ENCODE measurements around the gene EXOC8. TPM values are rescaled to one million over a fixed set of nuclear protein-coding genes. Genes with fewer than 3 reads are reported as not detected.
A peak's percentile ranks its signal among the peaks of the same experiment; 100 is the strongest.

Gene EXOC8
- total and polyA plus RNA-seq, 9 of the 15 experiments (the other 6 are each of a cell fraction or from before 2014, with no cell fraction given), result 2.1 to 13.6 (median 7.2) TPM

DNA sequence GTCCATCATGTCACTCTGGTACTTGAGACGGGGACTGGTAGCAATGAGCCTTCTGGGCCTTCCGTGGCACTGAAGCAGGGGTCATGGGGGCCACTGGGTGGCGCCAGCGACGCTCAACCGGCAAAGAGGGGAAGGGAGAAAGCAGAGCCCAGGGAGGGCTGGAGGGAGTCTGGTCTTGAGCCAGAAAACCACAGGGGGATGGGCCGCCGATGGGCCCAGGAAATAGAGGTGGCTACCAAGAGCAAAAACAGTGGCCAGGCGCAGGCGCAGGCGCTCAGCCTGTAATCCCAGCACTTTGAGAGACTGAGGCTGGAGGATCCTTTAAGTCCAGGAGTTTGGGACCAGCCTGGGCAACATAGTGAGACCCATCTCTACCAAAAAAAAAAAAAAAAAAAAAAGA, 21.8 kb downstream of the EXOC8 start:
- Histone ChIP-seq H3K9ac (ENCODE audit: insufficient read depth in 1 of 2, low read depth in 2 of 2, low read length in 2 of 2) (no peak overlapping the region), H3K36me3 (ENCODE audit: control insufficient read depth, insufficient read depth, low read length) (no peaks in the 10 kb centered on the region), H3K79me2 (ENCODE audit: control insufficient read depth, insufficient read depth, low read length) (no peaks in the 10 kb centered on the region), H3K9me1 (ENCODE audit: control insufficient read depth, insufficient read depth, low read length) (no peaks in the 10 kb centered on the region), H3K4me1 (replicated peaks in 1 of 2; ENCODE audit: control insufficient read depth in 2 of 2, insufficient read depth in 2 of 2, low read length in 2 of 2) (no peaks in the 10 kb centered on the region), H3K4me2 (ENCODE audit: insufficient read depth, low read length) (no peak overlapping the region), H3K4me3 (no peak overlapping the region), H3K27ac (ENCODE audit: extremely low read depth, low read depth, low read length) (no peak overlapping the region), H3K9me3 (replicated peaks; ENCODE audit: control insufficient read depth, insufficient read depth, low read depth, low read length) (no peaks in the 10 kb centered on the region), H4K20me1 (replicated peaks; ENCODE audit: control insufficient read depth, insufficient read depth, low read length) (no peaks in the 10 kb centered on the region), H2AFZ (ENCODE audit: low read depth, low read length) (peak overlapping the region; percentile 34; the same call in 1 of the 2 replicates), H3K27me3 (ENCODE audit: control insufficient read depth in 2 of 2, insufficient read depth in 2 of 2, low read length in 2 of 2) (peaks cover 4 to 7% of the 10 kb centered on the region in 2 experiments; a peak in 3 of 5 replicates)
- FAIRE-seq (peak; percentile 81), DNase-seq (ENCODE audit: extremely low read depth in 1 of 4, low spot score in 3 of 4) (peak; percentile 54 to 81 (median 62)), ATAC-seq (peak; percentile 97)
- no TSS peak for BruUV-seq (replicated peaks)
- in situ Hi-C loops (cut with MboI) (no loop called here), intact Hi-C loops (cut with micrococcal nuclease) (loop anchor here (1.0 kb wide), 2 partner anchors 274 to 288 kb away; no protein-coding TSS in a partner anchor)
- POLR2A ChIA-PET, result no interaction called here
- WGBS (ENCODE audit: insufficient coverage, low coverage, missing lambda C conversion rate), result 24% methylated on average over 11 of the region's 11 CpGs
- CTCF ChIA-PET (ENCODE audit: low intra/inter-chr PET ratio), result interaction anchor here (1.2 to 2.4 kb wide), 2 partner anchors 234 to 288 kb away, joined by 3 to 13 read pairs; no protein-coding TSS in a partner anchor
- TF ChIP-seq RAD21 (CRISPR knock-in tag; conservative IDR thresholded peaks at IDR 0.05 in 1 of 2, IDR thresholded peaks at IDR 0.05 in 1 of 2) (peak; percentile 66 to 85), ZNF707 (CRISPR knock-in tag; conservative IDR thresholded peaks at IDR 0.05) (no peak), RBM25 (IDR thresholded peaks at IDR 0.05; ENCODE audit: low read depth, low read length, severe bottlenecking) (peak; percentile 15), IFI16 (CRISPR knock-in tag; IDR thresholded peaks at IDR 0.05) (no peak), CC2D1A (IDR thresholded peaks at IDR 0.05) (peak; percentile 56; the same call in 1 of the 2 replicates), BCOR (IDR thresholded peaks at IDR 0.05) (peak; percentile 56; the same call in 1 of the 2 replicates), NFIC (IDR thresholded peaks at IDR 0.05) (peak; percentile 85), STAG1 (CRISPR knock-in tag; IDR thresholded peaks at IDR 0.05; ENCODE audit: borderline replicate concordance) (0 out of 2 replicates have a peak, but pooled peaks have one; percentile 24), CTBP1 (IDR thresholded peaks at IDR 0.05; ENCODE audit: borderline replicate concordance) (peak; percentile 26; the same call in 1 of the 2 replicates), NRF1 (conservative IDR thresholded peaks at IDR 0.05 in 1 of 2, IDR thresholded peaks at IDR 0.05 in 1 of 2) (0 out of 4 replicates have a peak, but pooled peaks of 1 of the 2 experiments have one; percentile 18), SMAD4 (CRISPR knock-in tag; conservative IDR thresholded peaks at IDR 0.05) (0 out of 2 replicates have a peak, but pooled peaks have one; percentile 15), SMC3 (conservative IDR thresholded peaks at IDR 0.05; ENCODE audit: insufficient read depth, low read depth, low read length) (peak; percentile 70), ZNF121 (CRISPR knock-in tag; conservative IDR thresholded peaks at IDR 0.05) (peak; percentile 97), MAZ (CRISPR knock-in tag; conservative IDR thresholded peaks at IDR 0.05 in 1 of 2, IDR thresholded peaks at IDR 0.05 in 1 of 2) (peak; percentile 12 to 45; a peak in 1 of 4 replicates)
- TF ChIP-seq, protein P1, sequence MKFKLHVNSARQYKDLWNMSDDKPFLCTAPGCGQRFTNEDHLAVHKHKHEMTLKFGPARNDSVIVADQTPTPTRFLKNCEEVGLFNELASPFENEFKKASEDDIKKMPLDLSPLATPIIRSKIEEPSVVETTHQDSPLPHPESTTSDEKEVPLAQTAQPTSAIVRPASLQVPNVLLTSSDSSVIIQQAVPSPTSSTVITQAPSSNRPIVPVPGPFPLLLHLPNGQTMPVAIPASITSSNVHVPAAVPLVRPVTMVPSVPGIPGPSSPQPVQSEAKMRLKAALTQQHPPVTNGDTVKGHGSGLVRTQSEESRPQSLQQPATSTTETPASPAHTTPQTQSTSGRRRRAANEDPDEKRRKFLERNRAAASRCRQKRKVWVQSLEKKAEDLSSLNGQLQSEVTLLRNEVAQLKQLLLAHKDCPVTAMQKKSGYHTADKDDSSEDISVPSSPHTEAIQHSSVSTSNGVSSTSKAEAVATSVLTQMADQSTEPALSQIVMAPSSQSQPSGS (CRISPR knock-in tag; IDR thresholded peaks at IDR 0.05), result no peak
- TF ChIP-seq, protein P2, sequence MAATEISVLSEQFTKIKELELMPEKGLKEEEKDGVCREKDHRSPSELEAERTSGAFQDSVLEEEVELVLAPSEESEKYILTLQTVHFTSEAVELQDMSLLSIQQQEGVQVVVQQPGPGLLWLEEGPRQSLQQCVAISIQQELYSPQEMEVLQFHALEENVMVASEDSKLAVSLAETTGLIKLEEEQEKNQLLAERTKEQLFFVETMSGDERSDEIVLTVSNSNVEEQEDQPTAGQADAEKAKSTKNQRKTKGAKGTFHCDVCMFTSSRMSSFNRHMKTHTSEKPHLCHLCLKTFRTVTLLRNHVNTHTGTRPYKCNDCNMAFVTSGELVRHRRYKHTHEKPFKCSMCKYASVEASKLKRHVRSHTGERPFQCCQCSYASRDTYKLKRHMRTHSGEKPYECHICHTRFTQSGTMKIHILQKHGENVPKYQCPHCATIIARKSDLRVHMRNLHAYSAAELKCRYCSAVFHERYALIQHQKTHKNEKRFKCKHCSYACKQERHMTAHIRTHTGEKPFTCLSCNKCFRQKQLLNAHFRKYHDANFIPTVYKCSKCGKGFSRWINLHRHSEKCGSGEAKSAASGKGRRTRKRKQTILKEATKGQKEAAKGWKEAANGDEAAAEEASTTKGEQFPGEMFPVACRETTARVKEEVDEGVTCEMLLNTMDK (IDR thresholded peaks at IDR 0.05; ENCODE audit: borderline replicate concordance, insufficient read depth, low read depth, low read length, poor library complexity, severe bottlenecking), result peak; percentile 63
